BLaER1 treated with 17β-estradiol and CSF1 and Interleukin-3, amounts not matched to agents 10 nM and 100 nM (cell line): ENCODE results near the gene BNC2.

Source experiments
- H3K27ac ChIP-seq, 11 experiments: shearing (Covaris generic); formaldehyde crosslinking; 2 replicates each; pipeline ENCODE4 v1.8.1; 2022
- H3K27me3 ChIP-seq, 11 experiments: shearing (Covaris generic); formaldehyde crosslinking; 2 replicates each; pipeline ENCODE4 v1.8.1; 2022
- H3K36me3 ChIP-seq, 11 experiments: shearing (Covaris generic); formaldehyde crosslinking; 2 replicates each; pipeline ENCODE4 v1.8.1; 2022
- H3K4me1 ChIP-seq, 10 experiments: shearing (Covaris generic); formaldehyde crosslinking; 2 replicates each; pipeline ENCODE4 v1.8.1; 2022
- H3K4me2 ChIP-seq, 11 experiments: shearing (Covaris generic); formaldehyde crosslinking; 2 replicates each; pipeline ENCODE4 v1.8.1; 2022
- H3K4me3 ChIP-seq, 10 experiments: shearing (Covaris generic); formaldehyde crosslinking; 2 replicates each; pipeline ENCODE4 v1.8.1; 2022
- H3K9ac ChIP-seq, 11 experiments: shearing (Covaris generic); formaldehyde crosslinking; 2 replicates each; pipeline ENCODE4 v1.8.1; 2022
- H3K9me3 ChIP-seq, 11 experiments: shearing (Covaris generic); formaldehyde crosslinking; replicated peaks in 1 of 11; 2 replicates each; pipeline ENCODE4 v1.8.1; 2022
- H4K20me1 ChIP-seq, 11 experiments: shearing (Covaris generic); formaldehyde crosslinking; 2 replicates each; pipeline ENCODE4 v1.8.1; 2022
- Cebpa-rat ChIP-seq, 11 experiments: shearing (Covaris generic); IDR thresholded peaks; 2 replicates each; pipeline ENCODE4 v1.8.1; 2022

BNC2 gene

GRCh38 chr9:16679327-16679821, 191.1 kb downstream of the BNC2 start:
- Histone ChIP-seq H4K20me1 (peaks cover 0 to 17% (median 0%) of the 10 kb centered on the region in 11 experiments; a peak in 1 of 22 replicates), H3K4me2 (peak overlapping the region; percentile 51 to 86 (median 76)), H3K9ac (peak overlapping the region in 4 of 11 experiments; percentile 38 to 64 (median 56); a peak in 5 of 22 replicates), H3K27ac (peak overlapping the region in 7 of 11 experiments; percentile 6 to 84 (median 70); a peak in 9 of 22 replicates), H3K36me3 (no peaks in the 10 kb centered on the region), H3K27me3 (no peaks in the 10 kb centered on the region), H3K9me3 (peaks cover 0 to 4% (median 0%) of the 10 kb centered on the region in 11 experiments; a peak in 2 of 22 replicates), H3K4me1 (peaks cover 24 to 66% (median 54%) of the 10 kb centered on the region in 10 experiments), H3K4me3 (0 out of 20 replicates have a peak overlapping the region, but pooled peaks of 1 of the 10 experiments have one; percentile 30)
- TF ChIP-seq Cebpa-rat (IDR thresholded peaks at IDR 0.05), result no peak

GRCh38 chr9:16676519-16676918, 194.0 kb downstream of the BNC2 start:
- Histone ChIP-seq H3K4me3 (no peak overlapping the region), H3K4me1 (peaks cover 14 to 52% (median 40%) of the 10 kb centered on the region in 10 experiments), H3K27ac (no peak overlapping the region), H3K9me3 (no peaks in the 10 kb centered on the region), H4K20me1 (peaks cover 0 to 22% (median 0%) of the 10 kb centered on the region in 11 experiments; a peak in 1 of 22 replicates), H3K9ac (no peak overlapping the region), H3K4me2 (no peak overlapping the region), H3K27me3 (no peaks in the 10 kb centered on the region), H3K36me3 (no peaks in the 10 kb centered on the region)
- TF ChIP-seq Cebpa-rat (IDR thresholded peaks at IDR 0.05), result no peak

- Histone ChIP-seq H3K27ac (no peak overlapping the region), H3K27me3 (no peaks in the 10 kb centered on the region; a peak in 1 of 22 replicates), H4K20me1 (peaks cover 0 to 32% (median 0%) of the 10 kb centered on the region in 11 experiments; a peak in 1 of 22 replicates), H3K36me3 (no peaks in the 10 kb centered on the region), H3K9ac (no peak overlapping the region), H3K4me1 (peaks cover 9 to 51% (median 33%) of the 10 kb centered on the region in 10 experiments), H3K4me3 (no peak overlapping the region), H3K4me2 (0 out of 22 replicates have a peak overlapping the region, but pooled peaks of 1 of the 11 experiments have one; percentile 2), H3K9me3 (no peaks in the 10 kb centered on the region)
- TF ChIP-seq Cebpa-rat (IDR thresholded peaks at IDR 0.05), result no peak
These were observed 195.3 kb downstream of the BNC2 start for GRCh38 chr9:16675131-16675530.

GRCh38 chr9:16673171-16673570, 197.3 kb downstream of the BNC2 start:
- Histone ChIP-seq H3K27ac (no peak overlapping the region), H3K9ac (no peak overlapping the region), H3K4me3 (no peak overlapping the region), H4K20me1 (peaks cover 0 to 39% (median 0%) of the 10 kb centered on the region in 11 experiments; a peak in 1 of 22 replicates), H3K36me3 (no peaks in the 10 kb centered on the region), H3K4me1 (peaks cover 0 to 42% (median 19%) of the 10 kb centered on the region in 10 experiments; a peak in 16 of 20 replicates), H3K9me3 (peaks cover 0 to under 1% (median 0%) of the 10 kb centered on the region in 11 experiments; a peak in 1 of 22 replicates), H3K4me2 (no peak overlapping the region), H3K27me3 (no peaks in the 10 kb centered on the region; a peak in 1 of 22 replicates)
- no peak for TF ChIP-seq Cebpa-rat (IDR thresholded peaks at IDR 0.05)

- H3K9ac ChIP-seq, result no peak overlapping the region
- H4K20me1 ChIP-seq, result peaks cover 0 to 45% (median 0%) of the 10 kb centered on the region in 11 experiments; a peak in 1 of 22 replicates
- peaks cover 0 to 38% (median 19%) of the 10 kb centered on the region in 10 experiments; a peak in 16 of 20 replicates for H3K4me1 ChIP-seq
- H3K9me3 ChIP-seq, result peaks cover 0 to 4% (median 0%) of the 10 kb centered on the region in 11 experiments; a peak in 1 of 22 replicates
- H3K4me2 ChIP-seq, result peak overlapping the region in 6 of 11 experiments; percentile 61 to 77 (median 64); a peak in 9 of 22 replicates
- no peak overlapping the region for H3K4me3 ChIP-seq
- no peaks in the 10 kb centered on the region for H3K36me3 ChIP-seq
- TF ChIP-seq Cebpa-rat (IDR thresholded peaks at IDR 0.05), result no peak
- no peaks in the 10 kb centered on the region; a peak in 1 of 22 replicates for H3K27me3 ChIP-seq
- H3K27ac ChIP-seq, result peak overlapping the region in 1 of 11 experiments; percentile 58; a peak in 1 of 22 replicates
These were observed 198.0 kb downstream of the BNC2 start for GRCh38 chr9:16672501-16672900.

DNA sequence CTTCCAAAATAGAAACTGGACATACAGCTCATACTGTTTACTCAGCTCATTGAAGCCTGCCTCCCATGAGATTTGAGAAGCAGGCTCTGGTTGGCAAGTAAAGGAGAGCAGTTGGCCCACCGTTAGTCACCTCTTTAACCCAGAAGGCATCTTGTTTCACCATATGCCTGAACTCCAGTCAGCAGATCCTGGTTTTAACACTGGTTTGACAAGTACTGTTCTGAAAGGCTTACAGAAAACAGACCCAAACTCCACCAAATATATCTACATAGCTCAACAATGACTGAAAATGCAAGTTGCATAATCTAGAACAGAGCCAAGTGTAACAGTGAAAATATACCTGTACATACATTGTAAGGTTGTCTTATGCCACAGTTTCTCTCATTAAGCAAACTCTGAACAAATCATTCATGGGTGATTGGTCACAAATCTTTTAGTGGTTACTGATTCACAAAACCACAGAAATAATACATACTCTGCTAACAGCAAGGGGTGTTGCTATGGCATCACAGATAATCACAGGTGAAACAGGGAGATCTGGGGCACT, 198.8 kb downstream of the BNC2 start:
- H3K9ac ChIP-seq, result peak overlapping the region in 1 of 11 experiments; percentile 12; a peak in 1 of 22 replicates
- peak overlapping the region in 2 of 11 experiments; percentile 11 to 58; a peak in 2 of 22 replicates for H3K27ac ChIP-seq
- no peak overlapping the region for H3K4me3 ChIP-seq
- H4K20me1 ChIP-seq, result peaks cover 0 to 48% (median 0%) of the 10 kb centered on the region in 11 experiments; a peak in 1 of 22 replicates
- peak overlapping the region in 9 of 11 experiments; percentile 9 to 77 (median 62); a peak in 18 of 22 replicates for H3K4me2 ChIP-seq
- no peaks in the 10 kb centered on the region; a peak in 1 of 22 replicates for H3K27me3 ChIP-seq
- H3K36me3 ChIP-seq, result no peaks in the 10 kb centered on the region
- H3K9me3 ChIP-seq, result peaks cover 0 to 4% (median 0%) of the 10 kb centered on the region in 11 experiments; a peak in 1 of 22 replicates
- TF ChIP-seq Cebpa-rat (IDR thresholded peaks at IDR 0.05), result no peak
- peaks cover 0 to 38% (median 19%) of the 10 kb centered on the region in 10 experiments; a peak in 16 of 20 replicates for H3K4me1 ChIP-seq

DNA sequence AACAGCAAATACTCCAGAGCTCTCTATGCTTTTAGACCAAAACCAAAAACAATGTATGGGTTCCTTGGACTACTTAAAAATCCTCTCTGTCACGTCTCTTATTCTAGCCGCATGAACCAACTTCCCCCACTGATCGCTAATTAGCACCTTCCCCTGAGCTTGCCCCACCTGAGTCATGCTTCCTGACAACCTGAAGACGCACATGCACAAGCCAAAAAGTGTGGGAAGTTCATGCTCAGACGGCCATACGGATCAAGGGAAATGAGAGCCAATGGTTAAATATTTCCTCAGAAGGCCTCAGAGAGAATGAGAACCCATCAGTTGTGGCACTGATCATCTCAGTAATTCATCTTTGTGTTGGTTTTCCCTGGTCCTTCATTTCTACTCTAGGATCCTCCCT, 199.7 kb downstream of the BNC2 start:
- Histone ChIP-seq H3K4me1 (peaks cover 0 to 38% (median 19%) of the 10 kb centered on the region in 10 experiments; a peak in 16 of 20 replicates), H3K4me3 (no peak overlapping the region), H3K36me3 (no peaks in the 10 kb centered on the region), H3K9me3 (peaks cover 0 to 4% (median 0%) of the 10 kb centered on the region in 11 experiments; a peak in 1 of 22 replicates), H3K27me3 (no peaks in the 10 kb centered on the region; a peak in 1 of 22 replicates), H4K20me1 (peaks cover 0 to 55% (median 0%) of the 10 kb centered on the region in 11 experiments; a peak in 1 of 22 replicates), H3K9ac (peak overlapping the region in 1 of 11 experiments; percentile 12; a peak in 1 of 22 replicates), H3K27ac (peak overlapping the region in 2 of 11 experiments; percentile 11 to 58; a peak in 2 of 22 replicates), H3K4me2 (peak overlapping the region in 6 of 11 experiments; percentile 51 to 77 (median 64); a peak in 12 of 22 replicates)
- no peak for TF ChIP-seq Cebpa-rat (IDR thresholded peaks at IDR 0.05)

DNA sequence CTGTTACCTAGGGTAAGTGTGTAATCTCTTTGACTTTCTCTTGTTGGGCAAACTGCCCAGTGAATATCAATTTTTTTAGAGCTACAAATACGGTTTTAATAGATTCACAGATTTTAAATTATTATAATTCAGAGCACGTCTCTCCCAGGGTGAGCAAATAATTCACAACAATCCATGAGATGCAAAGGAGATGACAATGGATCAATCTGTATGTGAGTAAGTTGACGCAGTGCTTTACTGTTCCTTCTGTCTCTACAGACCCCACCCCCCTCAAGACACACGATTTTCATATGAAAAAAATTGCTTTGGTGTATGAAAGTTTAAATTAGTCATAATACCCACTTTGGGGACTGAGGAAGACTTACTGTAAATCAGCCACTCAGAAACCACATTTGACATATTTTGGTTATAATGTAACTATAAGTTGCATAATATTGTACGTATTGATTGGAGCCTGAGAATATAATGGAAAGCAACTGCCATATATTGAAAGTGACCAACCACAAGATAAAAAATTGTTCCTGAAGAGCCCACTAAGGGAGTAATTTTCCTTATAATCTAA, 201.7 kb downstream of the BNC2 start:
- Histone ChIP-seq H3K9me3 (peaks cover 0 to 4% (median 0%) of the 10 kb centered on the region in 11 experiments; a peak in 1 of 22 replicates), H3K4me1 (peaks cover 0 to 38% (median 19%) of the 10 kb centered on the region in 10 experiments; a peak in 16 of 20 replicates), H3K9ac (no peak overlapping the region), H3K36me3 (no peaks in the 10 kb centered on the region), H3K27me3 (no peaks in the 10 kb centered on the region; a peak in 1 of 22 replicates), H3K4me3 (no peak overlapping the region), H3K4me2 (0 out of 22 replicates have a peak overlapping the region, but pooled peaks of 1 of the 11 experiments have one; percentile 18), H4K20me1 (peaks cover 0 to 43% (median 0%) of the 10 kb centered on the region in 11 experiments; a peak in 1 of 22 replicates), H3K27ac (no peak overlapping the region)
- TF ChIP-seq Cebpa-rat (IDR thresholded peaks at IDR 0.05), result no peak
